PC-3 (cell line): ENCODE results near the gene KRT2.

Source experiments
- CTCF ChIP-seq: fragments of 300-600 bp; sonication (generic); conservative IDR thresholded peaks from 2 replicates; pipeline ENCODE4 v1.5.1; 2017; ENCODE audit warnings: antibody characterized with exemption, low read depth, mild to moderate bottlenecking, low read length
- EZH2 ChIP-seq: fragments of 300-600 bp; sonication (generic); IDR thresholded peaks from one replicate; pipeline ENCODE4 v1.6.1; 2017; ENCODE audit warnings: antibody characterized with exemption, mild to moderate bottlenecking, low read length; ENCODE audit not compliant: unreplicated experiment

- TF ChIP-seq EZH2 = no peak
- TF ChIP-seq CTCF = no peak
These were observed 3.7 kb upstream of the KRT2 start for GRCh38 chr12:52655720-52656124.
